ENCODE results near the gene RARA.

The RARA gene

GRCh38 chr17:40349477-40349894 lies 40.5 kb downstream of the RARA start:
- in situ Hi-C loops (cut with HindIII; ENCODE audit: low pct_ligation_motif_present, low pct_unique_long_range_greater_than_20kb, low sequenced_read_pairs) = no loop called here
- DNase-seq = no peak

- DNase-seq = no peak
- in situ Hi-C loops (cut with HindIII; ENCODE audit: low pct_ligation_motif_present, low pct_unique_long_range_greater_than_20kb, low sequenced_read_pairs) = no loop called here
Observed at GRCh38 chr17:40349895-40350688, 41.1 kb downstream of the RARA start.

- in situ Hi-C loops (cut with HindIII; ENCODE audit: low pct_ligation_motif_present, low pct_unique_long_range_greater_than_20kb, low sequenced_read_pairs) = no loop called here
- DNase-seq = no peak
Observed at GRCh38 chr17:40350689-40351358, 41.8 kb downstream of the RARA start.

- in situ Hi-C loops (cut with HindIII; ENCODE audit: low pct_ligation_motif_present, low pct_unique_long_range_greater_than_20kb, low sequenced_read_pairs) = no loop called here
- DNase-seq = no peak
Observed at GRCh38 chr17:40351359-40352236, 42.6 kb downstream of the RARA start.

GRCh38 chr17:40352237-40352778 lies 43.3 kb downstream of the RARA start:
- no peak for DNase-seq
- in situ Hi-C loops (cut with HindIII; ENCODE audit: low pct_ligation_motif_present, low pct_unique_long_range_greater_than_20kb, low sequenced_read_pairs) = no loop called here

- in situ Hi-C loops (cut with HindIII; ENCODE audit: low pct_ligation_motif_present, low pct_unique_long_range_greater_than_20kb, low sequenced_read_pairs) = no loop called here
- no peak for DNase-seq
Observed at GRCh38 chr17:40352779-40353394, 43.9 kb downstream of the RARA start.

GRCh38 chr17:40354221-40355122 lies 45.5 kb downstream of the RARA start:
- no peak for DNase-seq
- in situ Hi-C loops (cut with HindIII; ENCODE audit: low pct_ligation_motif_present, low pct_unique_long_range_greater_than_20kb, low sequenced_read_pairs) = no loop called here

GRCh38 chr17:40355123-40355803 lies 46.3 kb downstream of the RARA start:
- DNase-seq = peak; percentile 53
- in situ Hi-C loops (cut with HindIII; ENCODE audit: low pct_ligation_motif_present, low pct_unique_long_range_greater_than_20kb, low sequenced_read_pairs) = no loop called here

- in situ Hi-C loops (cut with HindIII; ENCODE audit: low pct_ligation_motif_present, low pct_unique_long_range_greater_than_20kb, low sequenced_read_pairs) = no loop called here
- DNase-seq = no peak
Observed at GRCh38 chr17:40355804-40356758, 47.1 kb downstream of the RARA start.

GRCh38 chr17:40356990-40357881 lies 48.3 kb downstream of the RARA start:
- in situ Hi-C loops (cut with HindIII; ENCODE audit: low pct_ligation_motif_present, low pct_unique_long_range_greater_than_20kb, low sequenced_read_pairs) = no loop called here
- DNase-seq = no peak

- in situ Hi-C loops (cut with HindIII; ENCODE audit: low pct_ligation_motif_present, low pct_unique_long_range_greater_than_20kb, low sequenced_read_pairs) = no loop called here
- peak; percentile 86 for DNase-seq
Observed at GRCh38 chr17:40358323-40359038, 49.5 kb downstream of the RARA start.

GRCh38 chr17:40360091-40360490 lies 51.1 kb downstream of the RARA start:
- in situ Hi-C loops (cut with HindIII; ENCODE audit: low pct_ligation_motif_present, low pct_unique_long_range_greater_than_20kb, low sequenced_read_pairs) = loop anchor here (5.0 kb wide), 1 partner anchor 58 kb away; no protein-coding TSS in a partner anchor

GRCh38 chr17:40361063-40361924 lies 52.3 kb downstream of the RARA start:
- DNase-seq = no peak
- in situ Hi-C loops (cut with HindIII; ENCODE audit: low pct_ligation_motif_present, low pct_unique_long_range_greater_than_20kb, low sequenced_read_pairs) = loop anchor here (5.0 kb wide), 1 partner anchor 59 kb away; no protein-coding TSS in a partner anchor

More at GRCh38 chr17:40360091-40360490, 51.1 kb downstream of the RARA start:
- no peak for DNase-seq
